ENCODE data around the gene RUNX3. TPM values are rescaled to one million over a fixed set of nuclear protein-coding genes. Genes with fewer than 3 reads are reported as not detected.

RUNX3 gene
- total RNA-seq, 2 donors from 2014 or later: 6.8 to 8.5 TPM

DNA sequence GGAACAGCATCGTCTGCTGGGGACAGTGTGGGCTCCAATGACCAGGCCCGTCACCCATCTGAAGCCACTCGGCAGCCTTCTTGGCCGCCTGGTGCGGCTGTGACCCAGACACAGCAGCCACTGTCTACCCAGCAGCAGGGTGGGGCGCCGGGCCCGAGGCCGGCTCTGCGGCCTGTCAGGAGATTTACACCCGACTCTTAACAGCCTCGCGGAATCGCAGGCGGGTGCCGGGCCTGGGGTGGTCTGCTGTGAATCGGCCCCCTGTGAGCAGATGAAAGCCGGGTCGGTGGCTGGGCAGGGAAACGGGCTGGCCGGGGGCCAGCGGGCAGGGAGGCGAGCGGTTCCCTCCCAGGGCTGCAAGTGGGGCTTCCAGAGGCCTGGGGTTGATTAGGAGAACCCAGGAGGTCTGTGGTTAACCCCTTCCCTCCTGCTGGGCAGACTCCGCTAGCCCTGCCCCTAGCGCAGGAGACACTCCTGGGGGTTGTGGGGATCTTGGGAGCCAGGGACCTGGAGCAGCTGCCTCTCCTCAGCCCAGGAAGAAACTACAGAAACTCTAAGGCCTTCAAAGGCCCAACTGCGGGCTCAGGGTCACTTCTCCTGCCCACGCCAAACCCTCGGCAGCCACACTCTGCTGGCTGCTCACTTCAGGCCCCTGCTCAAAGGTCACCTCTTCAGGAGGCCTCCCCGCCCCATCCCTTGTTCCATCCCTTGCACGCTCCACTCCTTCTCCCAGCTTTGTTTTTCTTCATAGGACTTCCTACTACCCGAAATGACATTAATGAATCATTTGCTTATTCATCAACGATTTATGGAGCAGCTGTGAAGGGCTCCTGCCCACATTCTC lies 15.6 kb downstream of the RUNX3 start:
- DNase-seq (ENCODE audit: low spot score): no peak
- H3K4me1 ChIP-seq (ENCODE audit: control insufficient read depth in 1 of 2, low read depth in 2 of 2): peaks cover 3 to 24% of the 10 kb centered on the region in 2 donors
- TF ChIP-seq, protein P1, sequence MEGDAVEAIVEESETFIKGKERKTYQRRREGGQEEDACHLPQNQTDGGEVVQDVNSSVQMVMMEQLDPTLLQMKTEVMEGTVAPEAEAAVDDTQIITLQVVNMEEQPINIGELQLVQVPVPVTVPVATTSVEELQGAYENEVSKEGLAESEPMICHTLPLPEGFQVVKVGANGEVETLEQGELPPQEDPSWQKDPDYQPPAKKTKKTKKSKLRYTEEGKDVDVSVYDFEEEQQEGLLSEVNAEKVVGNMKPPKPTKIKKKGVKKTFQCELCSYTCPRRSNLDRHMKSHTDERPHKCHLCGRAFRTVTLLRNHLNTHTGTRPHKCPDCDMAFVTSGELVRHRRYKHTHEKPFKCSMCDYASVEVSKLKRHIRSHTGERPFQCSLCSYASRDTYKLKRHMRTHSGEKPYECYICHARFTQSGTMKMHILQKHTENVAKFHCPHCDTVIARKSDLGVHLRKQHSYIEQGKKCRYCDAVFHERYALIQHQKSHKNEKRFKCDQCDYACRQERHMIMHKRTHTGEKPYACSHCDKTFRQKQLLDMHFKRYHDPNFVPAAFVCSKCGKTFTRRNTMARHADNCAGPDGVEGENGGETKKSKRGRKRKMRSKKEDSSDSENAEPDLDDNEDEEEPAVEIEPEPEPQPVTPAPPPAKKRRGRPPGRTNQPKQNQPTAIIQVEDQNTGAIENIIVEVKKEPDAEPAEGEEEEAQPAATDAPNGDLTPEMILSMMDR (IDR thresholded peaks at IDR 0.05): no peak
- H3K9me3 ChIP-seq: no peaks in the 10 kb centered on the region
- H3K36me3 ChIP-seq: no peaks in the 10 kb centered on the region
- no peaks in the 10 kb centered on the region for H3K27me3 ChIP-seq (replicated peaks; ENCODE audit: insufficient read depth)
- no peak overlapping the region for H3K27ac ChIP-seq
- ATAC-seq (ENCODE audit: insufficient number of reproducible peaks, low FRiP score, low read depth): no peak
- H3K4me3 ChIP-seq: no peak overlapping the region

DNA sequence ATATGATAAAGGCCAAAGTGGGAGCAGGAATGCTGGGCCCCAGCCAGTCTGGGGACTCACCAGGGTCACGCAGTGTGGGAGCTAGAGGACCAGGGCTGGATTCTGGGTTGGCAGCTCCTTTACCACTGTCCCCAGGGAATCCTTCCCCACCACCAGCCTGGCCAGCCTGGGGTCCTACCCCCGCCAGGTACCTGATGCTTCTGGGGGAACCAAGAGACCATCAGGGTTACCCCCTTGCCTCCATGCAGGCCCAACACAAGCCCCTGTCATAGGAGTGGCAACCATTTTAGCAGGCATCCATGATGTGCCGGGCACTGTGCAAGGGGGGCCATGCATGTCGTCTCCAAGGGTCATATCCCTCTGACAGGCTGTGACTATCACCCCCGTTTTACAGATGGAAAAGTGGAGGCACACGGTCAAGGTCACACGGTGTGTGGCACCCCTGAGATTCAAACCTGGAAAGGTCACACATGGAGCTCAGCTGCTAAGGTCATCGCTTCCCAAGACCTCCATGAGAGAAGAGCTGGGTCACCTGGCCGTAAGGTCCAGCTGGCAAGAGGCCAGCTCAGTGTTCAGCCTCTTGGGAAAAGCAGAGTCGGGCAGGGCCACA lies 16.4 kb downstream of the RUNX3 start:
- no peak overlapping the region for H3K4me3 ChIP-seq
- H3K27me3 ChIP-seq (replicated peaks; ENCODE audit: insufficient read depth): no peaks in the 10 kb centered on the region
- DNase-seq (ENCODE audit: low spot score) (no peak), ATAC-seq (ENCODE audit: insufficient number of reproducible peaks, low FRiP score, low read depth) (no peak)
- peaks cover 3 to 17% of the 10 kb centered on the region in 2 donors for H3K4me1 ChIP-seq (ENCODE audit: control insufficient read depth in 1 of 2, low read depth in 2 of 2)
- H3K9me3 ChIP-seq: no peaks in the 10 kb centered on the region
- TF ChIP-seq, protein P1 (IDR thresholded peaks at IDR 0.05): no peak
- H3K27ac ChIP-seq: no peak overlapping the region
- no peaks in the 10 kb centered on the region for H3K36me3 ChIP-seq

DNA sequence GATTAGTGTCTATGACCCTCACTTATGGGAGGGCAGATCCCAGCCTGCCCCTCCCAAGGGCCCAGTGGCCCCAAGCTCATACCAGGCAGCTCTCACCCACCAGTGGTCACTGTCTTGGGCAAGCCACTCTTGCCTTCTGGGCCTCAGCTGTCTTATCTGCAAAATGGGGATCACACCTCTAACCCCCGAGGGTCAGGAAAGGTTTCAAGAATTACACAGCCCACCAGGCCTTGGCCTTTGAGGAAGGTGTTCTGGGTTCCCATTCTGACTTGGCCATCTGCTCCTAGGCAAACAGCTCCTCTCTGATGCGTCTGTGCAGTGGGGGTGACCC lies 16.8 kb downstream of the RUNX3 start:
- Histone ChIP-seq H3K27me3 (replicated peaks; ENCODE audit: insufficient read depth) (no peaks in the 10 kb centered on the region), H3K27ac (no peak overlapping the region), H3K4me1 (ENCODE audit: control insufficient read depth in 1 of 2, low read depth in 2 of 2) (peaks cover 3 to 16% of the 10 kb centered on the region in 2 donors), H3K36me3 (no peaks in the 10 kb centered on the region), H3K9me3 (no peaks in the 10 kb centered on the region), H3K4me3 (no peak overlapping the region)
- TF ChIP-seq, protein P1 (IDR thresholded peaks at IDR 0.05): no peak
- ATAC-seq (ENCODE audit: insufficient number of reproducible peaks, low FRiP score, low read depth): no peak
- no peak for DNase-seq (ENCODE audit: low spot score)

DNA sequence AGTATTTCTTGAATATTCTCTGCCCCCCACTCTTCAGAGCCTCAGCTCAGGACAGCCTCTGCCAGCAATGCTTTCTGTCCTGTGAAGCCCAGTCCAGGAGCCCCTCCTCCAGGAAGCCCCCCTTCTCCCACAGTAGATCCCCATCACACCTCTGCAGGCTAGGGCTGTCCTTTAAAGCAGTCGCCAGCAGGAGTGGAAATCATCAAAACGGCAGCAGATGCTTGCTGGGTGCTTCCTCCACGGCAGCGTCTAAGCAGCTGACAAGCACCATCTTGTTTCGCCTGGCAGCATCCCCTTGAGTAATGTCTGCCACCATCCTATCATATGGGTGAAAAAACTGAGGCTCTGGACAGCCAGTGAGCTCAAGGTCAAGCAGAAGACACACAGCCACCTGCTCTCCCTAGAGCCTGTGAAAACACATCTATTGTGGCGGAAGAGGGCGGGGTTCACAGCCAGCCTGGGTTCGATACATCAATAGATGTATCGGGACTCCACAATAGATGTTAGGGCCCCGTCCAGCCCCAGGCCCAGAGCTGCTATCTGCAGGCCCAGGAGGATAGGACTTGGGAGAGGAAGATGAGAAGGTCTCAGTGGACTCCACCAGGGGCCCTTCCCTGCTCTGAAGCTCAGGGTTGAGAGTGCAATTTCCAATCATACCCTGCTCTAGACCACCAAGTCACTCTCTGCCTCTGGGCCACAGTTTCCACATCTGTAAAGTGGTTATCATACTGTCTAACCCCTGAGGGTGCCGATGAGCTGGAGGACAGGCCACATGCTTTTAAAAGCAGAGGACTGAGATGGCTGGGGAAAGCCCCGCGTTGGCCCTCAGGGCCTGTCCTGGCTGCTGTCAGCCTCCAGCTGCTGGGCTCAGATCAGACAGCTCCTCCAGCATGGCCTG lies 17.5 kb downstream of the RUNX3 start:
- Histone ChIP-seq H3K4me3 (no peak overlapping the region), H3K27ac (peak overlapping the region in 1 of 2 donors; percentile 44), H3K27me3 (replicated peaks; ENCODE audit: insufficient read depth) (no peaks in the 10 kb centered on the region), H3K4me1 (ENCODE audit: control insufficient read depth in 1 of 2, low read depth in 2 of 2) (peaks cover 3 to 16% of the 10 kb centered on the region in 2 donors), H3K9me3 (no peaks in the 10 kb centered on the region), H3K36me3 (no peaks in the 10 kb centered on the region)
- DNase-seq (ENCODE audit: low spot score) (no peak), ATAC-seq (ENCODE audit: insufficient number of reproducible peaks, low FRiP score, low read depth) (no peak)
- TF ChIP-seq, protein P1 (IDR thresholded peaks at IDR 0.05): no peak

Measured in thoracic aorta (tissue), 2 donors.